ENCODE measurements around the gene BATF3.

The BATF3 gene

DNA sequence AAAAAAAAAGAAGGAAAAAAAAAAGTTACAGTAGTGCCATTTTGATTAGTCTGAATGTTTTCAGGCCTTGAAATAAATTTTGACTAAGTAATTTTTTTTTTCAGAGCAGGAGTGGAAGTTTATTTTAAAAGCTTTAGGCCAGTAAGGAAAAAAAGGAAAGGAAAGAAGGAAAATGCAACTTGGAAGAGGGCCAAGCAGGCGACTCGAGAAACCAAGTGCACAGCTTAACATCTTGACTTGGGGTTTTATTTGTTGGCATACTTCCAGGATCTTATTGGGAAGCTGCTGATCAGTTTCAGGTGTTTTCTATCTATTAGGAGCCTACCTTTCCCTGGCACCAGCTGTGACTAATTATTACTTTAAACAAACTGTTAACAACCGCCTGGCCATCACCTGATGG is 49.4 kb downstream of the BATF3 start:
- Histone ChIP-seq H3K4me1 (peaks cover 15% of the 10 kb centered on the region), H3K4me2 (no peak overlapping the region), H3K4me3 (no peak overlapping the region), H4K20me1 (no peaks in the 10 kb centered on the region), H3K9ac (no peak overlapping the region), H3K9me3 (no peaks in the 10 kb centered on the region), H3K27me3 (no peaks in the 10 kb centered on the region), H3K36me3 (no peaks in the 10 kb centered on the region), H3K27ac (no peak overlapping the region)
- TF ChIP-seq Cebpa-rat (IDR thresholded peaks at IDR 0.05), result no peak

DNA sequence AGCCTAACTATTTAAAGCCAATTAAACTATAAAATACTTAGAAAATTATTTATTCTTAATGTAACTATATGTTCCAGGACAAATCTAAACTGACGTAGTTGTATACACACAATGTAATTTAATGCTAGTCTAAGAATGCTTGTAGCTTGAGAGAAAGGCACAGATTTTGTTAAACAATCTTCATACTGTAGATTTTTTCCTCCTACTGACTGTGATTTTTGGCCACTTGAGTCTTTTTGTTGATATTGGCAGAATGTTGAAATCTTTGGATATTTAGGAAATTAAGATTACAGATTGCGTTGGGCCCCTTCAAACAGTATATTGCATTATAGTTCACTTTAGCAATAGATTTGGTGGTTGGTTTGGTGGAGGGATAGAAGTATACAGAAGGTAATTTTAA is 50.6 kb downstream of the BATF3 start:
- no peak overlapping the region for H3K4me3 ChIP-seq
- no peaks in the 10 kb centered on the region for H3K9me3 ChIP-seq
- H4K20me1 ChIP-seq, result no peaks in the 10 kb centered on the region
- no peaks in the 10 kb centered on the region for H3K36me3 ChIP-seq
- no peak overlapping the region for H3K9ac ChIP-seq
- no peak overlapping the region for H3K4me2 ChIP-seq
- TF ChIP-seq Cebpa-rat (IDR thresholded peaks at IDR 0.05), result no peak
- peaks cover 22% of the 10 kb centered on the region for H3K4me1 ChIP-seq
- H3K27ac ChIP-seq, result no peak overlapping the region
- H3K27me3 ChIP-seq, result no peaks in the 10 kb centered on the region

DNA sequence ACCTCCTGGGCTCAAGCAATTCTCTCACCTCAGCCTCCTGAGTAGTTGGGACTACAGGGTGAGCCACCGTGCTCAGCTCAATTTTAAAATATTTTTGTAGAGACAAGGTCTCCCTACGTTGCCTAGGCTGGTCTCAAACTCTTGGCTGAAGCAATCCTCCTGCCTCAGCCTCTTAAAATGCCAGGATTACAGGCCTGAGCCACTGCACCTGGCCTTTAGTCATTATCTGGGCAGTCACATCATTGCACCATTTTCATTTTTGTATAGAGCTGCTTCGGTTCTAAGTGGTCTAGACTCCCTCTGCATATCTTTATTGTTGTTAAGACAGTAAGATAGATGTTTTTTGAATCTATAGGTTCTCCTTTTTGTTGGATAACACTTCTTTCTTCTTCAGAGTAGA is 51.2 kb downstream of the BATF3 start:
- no peaks in the 10 kb centered on the region for H4K20me1 ChIP-seq
- H3K4me2 ChIP-seq, result no peak overlapping the region
- no peaks in the 10 kb centered on the region for H3K36me3 ChIP-seq
- H3K9ac ChIP-seq, result no peak overlapping the region
- no peaks in the 10 kb centered on the region for H3K9me3 ChIP-seq
- H3K27ac ChIP-seq, result no peak overlapping the region
- H3K27me3 ChIP-seq, result no peaks in the 10 kb centered on the region
- peaks cover 25% of the 10 kb centered on the region for H3K4me1 ChIP-seq
- no peak overlapping the region for H3K4me3 ChIP-seq
- TF ChIP-seq Cebpa-rat (IDR thresholded peaks at IDR 0.05), result no peak

DNA sequence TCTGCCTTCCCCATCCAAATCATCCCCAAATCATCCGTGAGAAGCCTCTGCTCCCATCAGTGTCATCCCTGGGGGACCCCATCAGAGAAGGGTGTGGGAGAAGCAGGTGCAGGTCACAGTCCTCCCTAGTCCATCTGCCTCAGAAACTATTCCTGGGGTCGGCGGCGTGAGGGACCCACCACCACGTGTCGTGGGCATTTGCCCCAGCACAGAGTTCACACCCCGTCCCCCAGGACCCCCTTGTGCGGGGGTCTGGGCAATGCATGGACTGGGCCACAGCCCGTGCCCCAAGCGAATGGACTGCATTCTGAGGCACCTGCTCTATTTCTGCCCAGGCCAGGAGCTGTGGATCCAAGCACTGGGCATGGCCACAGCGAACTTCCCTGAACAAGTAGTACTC is 52.6 kb downstream of the BATF3 start:
- Histone ChIP-seq H3K4me3 (no peak overlapping the region), H3K27me3 (no peaks in the 10 kb centered on the region), H3K27ac (no peak overlapping the region), H3K9me3 (no peaks in the 10 kb centered on the region), H3K36me3 (no peaks in the 10 kb centered on the region), H3K4me2 (no peak overlapping the region), H3K9ac (no peak overlapping the region), H3K4me1 (peaks cover 15% of the 10 kb centered on the region), H4K20me1 (no peaks in the 10 kb centered on the region)
- no peak for TF ChIP-seq Cebpa-rat (IDR thresholded peaks at IDR 0.05)

DNA sequence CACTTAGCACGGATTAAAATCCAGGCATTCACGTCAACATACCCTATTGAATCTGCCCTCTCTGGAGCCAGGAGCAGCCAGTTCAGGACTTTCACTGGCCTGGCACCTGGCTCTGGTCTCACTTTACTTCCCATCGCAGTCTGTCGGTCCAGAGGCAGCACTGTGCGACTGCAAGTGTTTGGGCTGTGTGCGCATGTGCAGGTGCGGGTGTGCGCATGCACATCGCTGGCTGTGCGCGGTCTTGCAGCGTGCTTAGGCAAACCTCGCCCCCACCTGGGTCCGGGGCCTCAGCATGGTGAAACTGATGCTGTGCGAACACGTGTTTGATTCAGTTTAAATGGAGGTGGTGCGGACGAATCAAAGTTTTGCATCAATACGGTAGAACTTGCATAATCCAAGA is 53.1 kb downstream of the BATF3 start:
- H3K36me3 ChIP-seq, result no peaks in the 10 kb centered on the region
- H4K20me1 ChIP-seq, result no peaks in the 10 kb centered on the region
- TF ChIP-seq Cebpa-rat (IDR thresholded peaks at IDR 0.05), result no peak
- no peak overlapping the region for H3K27ac ChIP-seq
- no peak overlapping the region for H3K4me2 ChIP-seq
- H3K4me1 ChIP-seq, result peaks cover 15% of the 10 kb centered on the region
- H3K9me3 ChIP-seq, result no peaks in the 10 kb centered on the region
- H3K27me3 ChIP-seq, result no peaks in the 10 kb centered on the region
- no peak overlapping the region for H3K4me3 ChIP-seq
- H3K9ac ChIP-seq, result no peak overlapping the region

- Histone ChIP-seq H3K9ac (no peak overlapping the region), H3K4me1 (peaks cover 15% of the 10 kb centered on the region), H3K9me3 (0 out of 2 replicates have a peak, but pooled peaks cover under 1% of the 10 kb centered on the region), H3K36me3 (no peaks in the 10 kb centered on the region), H3K27ac (no peak overlapping the region), H4K20me1 (no peaks in the 10 kb centered on the region), H3K27me3 (no peaks in the 10 kb centered on the region), H3K4me3 (no peak overlapping the region), H3K4me2 (no peak overlapping the region)
- TF ChIP-seq Cebpa-rat (IDR thresholded peaks at IDR 0.05), result no peak
Observed at GRCh38 chr1:212645546-212646543, 53.8 kb downstream of the BATF3 start.

- Histone ChIP-seq H3K36me3 (no peaks in the 10 kb centered on the region), H3K27ac (no peak overlapping the region), H3K4me3 (no peak overlapping the region), H3K4me2 (peak overlapping the region; percentile 43; the same call in 1 of the 2 replicates), H3K27me3 (no peaks in the 10 kb centered on the region), H3K9ac (no peak overlapping the region), H3K9me3 (0 out of 2 replicates have a peak, but pooled peaks cover 9% of the 10 kb centered on the region), H3K4me1 (peaks cover 12% of the 10 kb centered on the region), H4K20me1 (no peaks in the 10 kb centered on the region)
- TF ChIP-seq Cebpa-rat (IDR thresholded peaks at IDR 0.05), result no peak
Observed at GRCh38 chr1:212644866-212645545, 54.6 kb downstream of the BATF3 start.

DNA sequence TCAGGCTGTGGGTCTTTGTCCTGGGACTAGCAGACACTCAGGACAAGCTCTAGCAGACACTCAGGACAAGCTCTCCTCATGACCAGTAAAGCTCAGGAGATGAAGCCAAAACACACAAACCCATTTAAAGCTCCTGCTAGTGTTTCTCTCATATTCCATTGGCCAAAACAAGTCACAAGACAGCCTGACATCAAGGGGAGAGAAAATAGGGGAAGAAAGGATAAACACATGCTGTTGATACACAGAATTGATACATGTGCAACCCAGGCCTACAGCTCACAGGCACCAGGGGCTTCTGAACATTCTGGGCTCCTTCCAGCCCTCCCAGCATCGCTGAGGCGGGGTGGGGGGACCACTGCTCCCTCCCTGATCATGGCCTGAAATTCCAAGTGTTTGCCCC is 55.8 kb downstream of the BATF3 start:
- no peak for TF ChIP-seq Cebpa-rat (IDR thresholded peaks at IDR 0.05)
- Histone ChIP-seq H3K4me3 (no peak overlapping the region), H3K9me3 (0 out of 2 replicates have a peak, but pooled peaks cover 10% of the 10 kb centered on the region), H3K27me3 (no peaks in the 10 kb centered on the region), H3K9ac (no peak overlapping the region), H3K27ac (no peak overlapping the region), H3K4me2 (peak overlapping the region; percentile 43; the same call in 1 of the 2 replicates), H3K36me3 (no peaks in the 10 kb centered on the region), H4K20me1 (no peaks in the 10 kb centered on the region), H3K4me1 (peaks cover 24% of the 10 kb centered on the region)

- no peaks in the 10 kb centered on the region for H3K27me3 ChIP-seq
Observed at GRCh38 chr1:212641956-212642355, 57.7 kb downstream of the BATF3 start.

More at GRCh38 chr1:212641956-212642355, 57.7 kb downstream of the BATF3 start:
- H4K20me1 ChIP-seq, result no peaks in the 10 kb centered on the region
- no peaks in the 10 kb centered on the region for H3K36me3 ChIP-seq
- no peak overlapping the region for H3K9ac ChIP-seq
- H3K4me3 ChIP-seq, result no peak overlapping the region
- no peak overlapping the region for H3K4me2 ChIP-seq
- H3K9me3 ChIP-seq, result 0 out of 2 replicates have a peak, but pooled peaks cover 10% of the 10 kb centered on the region
- no peak overlapping the region for H3K27ac ChIP-seq
- H3K4me1 ChIP-seq, result peaks cover 43% of the 10 kb centered on the region
- TF ChIP-seq Cebpa-rat (IDR thresholded peaks at IDR 0.05), result no peak

Data from BLaER1 (cell line).